Ovary (tissue), 9 donors: Measurements from ENCODE around the gene MYLIP. TPM values are rescaled to one million over a fixed set of nuclear protein-coding genes. Genes with fewer than 3 reads are reported as not detected.

ENCODE experiments used
- DNase-seq, 5 donors: peaks; one replicate each; pipeline ENCODE4 v3.0.0-alpha.2; 2019 to 2020
- H3K27ac ChIP-seq, 2 donors: fragments of 200-600 bp; one replicate each; pipeline versions ENCODE4 v1.5.1 to v1.8.0; 2019 to 2022
- H3K27me3 ChIP-seq: fragments of 200-600 bp; one replicate; pipeline ENCODE4 v1.8.0; 2022
- H3K36me3 ChIP-seq: fragments of 200-600 bp; sonication (generic); one replicate; pipeline ENCODE4 v1.5.1; 2019
- H3K4me1 ChIP-seq: one replicate; pipeline ENCODE4 v1.8.1; 2013; ENCODE audit warnings: mild to moderate bottlenecking, moderate library complexity; ENCODE audit not compliant: insufficient read depth
- H3K4me3 ChIP-seq: fragments of 200-600 bp; sonication (generic); one replicate; pipeline ENCODE4 v1.5.1; 2017
- H3K9me3 ChIP-seq, 2 donors: fragments of 200-600 bp in 1 of 2; sonication (generic) in 1 of 2; one replicate each; pipeline versions ENCODE4 v1.5.1 to v1.8.1; 2013 to 2019; ENCODE audit warnings: mild to moderate bottlenecking in 1 of 2, moderate library complexity in 1 of 2
- EP300 ChIP-seq: sonication (generic); formaldehyde crosslinking; IDR thresholded peaks from one replicate; pipeline ENCODE4 v1.6.1; 2017; ENCODE audit warnings: antibody characterized with exemption
- POLR2A ChIP-seq: fragments of 450-650 bp; IDR thresholded peaks from one replicate; pipeline ENCODE4 v1.6.1; 2017; ENCODE audit warnings: antibody characterized with exemption, mild to moderate bottlenecking, moderate library complexity
- WGBS, 3 donors: extraction: QIAGEN DNeasy Blood & Tissue Kit in 1 of 3; methylation state at CpG; one replicate each; pipeline versions ENCODE4 v1.1.5 to v1.1.7; 2013 to 2017; 5-methylcytosine and 5-hydroxymethylcytosine counted together
- intact Hi-C, 4 donors: fragments of 100-400 bp; cut with DNase I; formaldehyde crosslinking; loops; one replicate each; pipeline versions ENCODE4 v1.11.0 to v1.15.1; 2022 to 2023
- polyA plus RNA-seq, 2 donors: library from polyadenylated mRNA; stranded (reverse); fragments of 200-250 nt in 1 of 2; fragments of 350-450 nt in 1 of 2; fragmentation: Illumina TruSeq in 1 of 2; extraction: RNeasy Lipid Tissue Mini Kit (QIAGEN cat#74804) in 1 of 2; gene quantifications; one replicate each; pipeline ENCODE4 v1.2.3, GENCODE V29; 2013 to 2014
- total RNA-seq, 7 donors: library from RNA; depleted of rRNA in 2 of 7; stranded (reverse); fragments of >200 nt in 2 of 7; fragmentation: NEBNext Ultra II Directional in 3 of 7; extraction: Animal tissue kit (Norgen Biotek cat#: 25700) in 3 of 7; gene quantifications; one replicate each; pipeline versions ENCODE4 v1.1.0 to v1.2.4, GENCODE V29; 2016 to 2023
- TF ChIP-seq, protein P1 (sequence below), 3 donors: fragments of 450-650 bp in 2 of 3; fragments of 200-600 bp in 1 of 3; IDR thresholded peaks; one replicate each; pipeline versions ENCODE4 v1.5.1 to v1.8.0; 2016 to 2022; ENCODE audit warnings: antibody characterized with exemption in 3 of 3, mild to moderate bottlenecking in 1 of 3
- donor health status: DM: no; HTN: no; CAD: no; lungs with moderate emphysema.
- donor health status: DM: no; HTN: no; CAD: no.
- donor health status: Bipolar disorder and iron deficiency.
- donor health status: DM: yes; HTN: yes; CAD: no.
- donor health status: DM: no; HTN: no; CAD: no.
- donor health status: DM: yes; HTN: yes; CAD: no.

Gene MYLIP
- total and polyA plus RNA-seq, 9 donors, result 11.0 to 45.4 (median 37.7) TPM

GRCh38 chr6:16148498-16148897, 19.6 kb downstream of the MYLIP start:
- intact Hi-C loops, result no loop called here
- H3K9me3 ChIP-seq, result no peaks in the 10 kb centered on the region
- no peaks in the 10 kb centered on the region for H3K36me3 ChIP-seq
- no peaks in the 10 kb centered on the region for H3K27me3 ChIP-seq
- H3K4me1 ChIP-seq, result no peaks in the 10 kb centered on the region
- H3K27ac ChIP-seq, result no peak overlapping the region
- no peak overlapping the region for H3K4me3 ChIP-seq
- WGBS, 3 donors, result 71 to 79% (median 74%) methylated on average over 2 of the region's 2 CpGs
- no peak for DNase-seq
- TF ChIP-seq POLR2A, result no peak
- TF ChIP-seq, protein P1, sequence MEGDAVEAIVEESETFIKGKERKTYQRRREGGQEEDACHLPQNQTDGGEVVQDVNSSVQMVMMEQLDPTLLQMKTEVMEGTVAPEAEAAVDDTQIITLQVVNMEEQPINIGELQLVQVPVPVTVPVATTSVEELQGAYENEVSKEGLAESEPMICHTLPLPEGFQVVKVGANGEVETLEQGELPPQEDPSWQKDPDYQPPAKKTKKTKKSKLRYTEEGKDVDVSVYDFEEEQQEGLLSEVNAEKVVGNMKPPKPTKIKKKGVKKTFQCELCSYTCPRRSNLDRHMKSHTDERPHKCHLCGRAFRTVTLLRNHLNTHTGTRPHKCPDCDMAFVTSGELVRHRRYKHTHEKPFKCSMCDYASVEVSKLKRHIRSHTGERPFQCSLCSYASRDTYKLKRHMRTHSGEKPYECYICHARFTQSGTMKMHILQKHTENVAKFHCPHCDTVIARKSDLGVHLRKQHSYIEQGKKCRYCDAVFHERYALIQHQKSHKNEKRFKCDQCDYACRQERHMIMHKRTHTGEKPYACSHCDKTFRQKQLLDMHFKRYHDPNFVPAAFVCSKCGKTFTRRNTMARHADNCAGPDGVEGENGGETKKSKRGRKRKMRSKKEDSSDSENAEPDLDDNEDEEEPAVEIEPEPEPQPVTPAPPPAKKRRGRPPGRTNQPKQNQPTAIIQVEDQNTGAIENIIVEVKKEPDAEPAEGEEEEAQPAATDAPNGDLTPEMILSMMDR (IDR thresholded peaks at IDR 0.05), result no peak
- TF ChIP-seq EP300, result no peak

GRCh38 chr6:16149305-16149704, 20.4 kb downstream of the MYLIP start:
- Histone ChIP-seq H3K36me3 (no peaks in the 10 kb centered on the region), H3K27me3 (no peaks in the 10 kb centered on the region), H3K27ac (no peak overlapping the region), H3K9me3 (no peaks in the 10 kb centered on the region), H3K4me1 (no peaks in the 10 kb centered on the region), H3K4me3 (no peak overlapping the region)
- no peak for DNase-seq
- intact Hi-C loops, result no loop called here
- 97 to 100% (median 99%) methylated on average over 2 of the region's 2 CpGs for WGBS, 3 donors
- TF ChIP-seq EP300 (no peak), POLR2A (no peak)

GRCh38 chr6:16150098-16150497, 21.2 kb downstream of the MYLIP start:
- 82 to 85% (median 84%) methylated on average over 7 of the region's 7 CpGs for WGBS, 3 donors
- no peaks in the 10 kb centered on the region for H3K36me3 ChIP-seq

DNA sequence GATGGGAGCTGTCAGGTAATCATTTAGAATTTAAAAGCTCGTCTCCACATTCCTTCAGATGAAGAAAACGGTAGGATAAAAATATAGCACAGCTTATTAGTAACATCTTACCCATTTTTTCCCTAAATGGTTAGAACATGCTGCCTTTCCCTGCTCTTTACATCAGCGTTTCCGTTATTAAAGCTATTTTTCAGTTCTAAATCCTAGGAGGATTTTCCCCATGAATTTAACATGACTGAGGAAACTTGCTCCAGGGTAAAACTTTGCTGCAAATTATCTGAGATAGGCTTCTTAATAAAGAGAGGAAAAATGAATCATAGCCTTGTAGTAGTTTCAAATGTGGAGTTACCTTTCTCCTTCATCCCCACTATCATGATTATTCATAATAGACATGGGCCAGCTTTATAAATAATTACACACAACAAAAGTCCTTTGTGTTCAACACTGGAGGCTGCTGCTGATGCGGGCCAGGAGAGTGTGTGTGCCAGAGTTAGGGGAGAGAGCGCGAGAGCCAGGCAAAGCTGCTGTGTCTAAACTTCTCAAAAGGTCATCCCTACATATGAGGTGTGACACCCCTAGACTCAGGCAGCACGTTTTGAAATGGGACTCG, 24.4 kb downstream of the MYLIP start:
- Histone ChIP-seq H3K27ac (no peak overlapping the region), H3K4me3 (no peak overlapping the region), H3K4me1 (no peaks in the 10 kb centered on the region), H3K36me3 (no peaks in the 10 kb centered on the region), H3K9me3 (peaks cover 0 to 6% of the 10 kb centered on the region in 2 donors), H3K27me3 (no peaks in the 10 kb centered on the region)
- no peak for DNase-seq
- intact Hi-C loops, result no loop called here
- TF ChIP-seq EP300 (no peak), POLR2A (no peak)
- TF ChIP-seq, protein P1 (IDR thresholded peaks at IDR 0.05), result no peak
- WGBS, 3 donors, result 83 to 88% (median 86%) methylated on average over 9 of the region's 9 CpGs

More at GRCh38 chr6:16150098-16150497, 21.2 kb downstream of the MYLIP start:
- TF ChIP-seq EP300 (no peak), POLR2A (no peak)
- TF ChIP-seq, protein P1 (IDR thresholded peaks at IDR 0.05), result no peak
- H3K27me3 ChIP-seq, result no peaks in the 10 kb centered on the region
- no peak overlapping the region for H3K27ac ChIP-seq
- H3K4me3 ChIP-seq, result no peak overlapping the region
- no peak for DNase-seq
- no peaks in the 10 kb centered on the region for H3K9me3 ChIP-seq
- H3K4me1 ChIP-seq, result no peaks in the 10 kb centered on the region
- intact Hi-C loops, result no loop called here

DNA sequence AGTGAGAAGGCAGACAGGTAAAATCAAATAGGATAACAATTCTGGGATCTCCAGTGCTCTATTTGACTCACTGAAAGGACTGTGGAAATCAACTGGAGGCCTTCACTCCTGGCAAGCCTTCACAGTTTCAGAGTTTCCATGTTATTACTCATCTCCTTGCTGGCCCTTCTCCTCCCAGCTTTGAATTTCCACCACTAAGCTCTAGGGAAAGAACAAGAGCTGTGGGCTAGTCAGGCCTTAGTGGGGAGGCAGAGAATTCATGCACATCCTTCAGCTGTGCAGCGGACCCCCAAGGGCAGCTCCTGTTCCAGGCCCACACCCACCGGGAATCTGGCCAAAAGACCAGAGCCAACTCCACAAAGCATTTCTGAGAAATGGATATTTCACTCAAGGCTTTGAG, 26.0 kb downstream of the MYLIP start:
- no peaks in the 10 kb centered on the region for H3K4me1 ChIP-seq
- no peak overlapping the region for H3K4me3 ChIP-seq
- H3K27me3 ChIP-seq, result no peaks in the 10 kb centered on the region
- TF ChIP-seq, protein P1 (IDR thresholded peaks at IDR 0.05), result no peak
- TF ChIP-seq EP300, result no peak
- TF ChIP-seq POLR2A, result no peak
- H3K36me3 ChIP-seq, result no peaks in the 10 kb centered on the region
- intact Hi-C loops, result no loop called here
- peaks cover 0 to 6% of the 10 kb centered on the region in 2 donors for H3K9me3 ChIP-seq
- no peak for DNase-seq
- no peak overlapping the region for H3K27ac ChIP-seq
- WGBS, 3 donors, result 46 to 75% (median 73%) methylated on average over 2 of the region's 2 CpGs
